H54 (cell line): ENCODE results near the gene ITGB1.
A peak's percentile ranks its signal among the peaks of the same experiment; 100 is the strongest.
"Not testable (repeated sequence)": the region's sequence is repeated elsewhere in the genome, so short reads cannot be mapped to it uniquely, and the experiment has no call there.

Experiments used
- DNase-seq: peaks from one replicate; pipeline ENCODE4 v3.0.0; 2011; ENCODE audit warnings: low spot score, mixed read lengths; ENCODE audit not compliant: insufficient read length
- FAIRE-seq: peaks from 3 replicates; lab custom pipeline; 2011; peaks lifted over from hg19 to GRCh38; lab: Jason Lieb, UNC
- POLR2A ChIP-seq: IDR thresholded peaks from 2 replicates; pipeline ENCODE4 v1.6.1; 2011; ENCODE audit warnings: low read depth, mild to moderate bottlenecking, low read length

ITGB1 gene

DNA sequence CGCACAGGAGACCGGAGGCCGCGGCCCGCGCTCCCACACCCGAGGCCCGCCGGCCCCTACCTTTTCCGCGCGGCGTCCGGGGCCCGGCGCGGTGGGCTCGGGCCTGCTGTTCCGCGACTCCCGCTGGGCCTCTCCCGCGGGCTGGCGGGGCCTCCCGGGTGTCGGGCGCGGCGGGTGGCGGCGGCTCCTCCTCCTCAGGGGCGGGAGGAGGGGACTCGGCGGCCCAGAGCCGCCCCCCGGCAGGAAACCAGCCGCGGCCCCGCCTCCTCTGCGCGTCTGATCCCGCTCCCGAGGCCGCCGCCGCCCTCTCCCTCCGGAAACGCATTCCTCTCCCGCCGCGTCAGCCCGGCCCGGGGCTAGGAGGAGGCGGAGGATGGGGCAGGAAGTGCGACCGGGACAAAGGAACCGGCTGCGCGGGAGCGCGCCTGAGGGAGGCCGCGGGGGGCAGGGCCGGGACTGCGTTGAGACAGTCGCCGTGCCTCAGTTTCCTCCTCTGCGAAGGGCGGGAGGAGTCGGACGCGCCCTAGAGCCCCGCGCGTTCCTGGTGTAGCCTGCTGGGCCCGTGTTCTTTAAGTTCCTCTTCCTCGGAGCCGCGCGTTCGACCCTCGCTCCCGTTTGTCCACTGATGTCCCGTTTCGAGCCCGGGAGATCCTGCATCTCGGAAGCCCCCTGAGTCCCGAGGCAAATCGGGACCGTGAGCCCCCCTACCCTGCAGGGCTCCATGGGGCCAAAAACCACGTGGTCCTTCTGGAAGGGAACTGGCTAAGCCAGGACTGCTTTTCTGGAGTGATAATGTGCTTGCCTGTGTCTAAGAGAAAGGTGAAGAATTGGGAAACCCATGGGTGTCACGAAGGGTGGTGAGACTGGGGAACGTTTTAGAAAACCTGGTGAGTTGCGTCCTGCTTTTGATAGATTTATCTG, at the start of gene ITGB1:
Gene ITGB1, minus strand, starts transcription at position 146 of the 921 bp plus-strand sequence. CDS start 22,672 bp downstream, outside the sequence.
- FAIRE-seq (peak; percentile 62), DNase-seq (peak; percentile 62)
- TF ChIP-seq POLR2A = peak; percentile 68

DNA sequence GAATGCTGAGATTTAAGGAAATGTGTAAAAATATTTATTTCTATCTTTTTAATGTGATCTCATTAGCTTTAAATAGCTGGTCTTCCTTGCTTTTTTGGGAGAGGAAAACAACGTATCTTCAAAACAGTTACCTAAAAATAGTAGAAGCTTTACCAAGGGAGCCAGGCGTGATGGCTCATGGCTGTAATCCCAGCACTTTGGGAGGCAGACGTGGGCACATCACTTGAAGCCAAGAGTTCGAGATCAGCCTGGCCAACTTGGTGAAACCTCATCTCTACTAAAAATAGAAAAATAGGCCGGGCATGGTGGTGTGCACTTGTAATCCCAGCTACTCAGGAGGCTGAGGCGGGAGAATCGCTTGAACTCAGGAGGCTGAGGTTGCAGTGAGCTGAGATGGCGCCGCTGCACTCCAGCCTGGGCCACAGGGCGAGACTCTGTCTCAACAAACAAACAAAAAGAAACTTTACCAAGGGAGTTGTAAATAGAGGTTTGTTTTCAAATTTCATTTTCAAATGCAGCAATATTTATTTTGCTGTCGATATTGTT, 48.4 kb upstream of the ITGB1 start:
- no peak for TF ChIP-seq POLR2A
- DNase-seq = no peak
- no peak for FAIRE-seq

DNA sequence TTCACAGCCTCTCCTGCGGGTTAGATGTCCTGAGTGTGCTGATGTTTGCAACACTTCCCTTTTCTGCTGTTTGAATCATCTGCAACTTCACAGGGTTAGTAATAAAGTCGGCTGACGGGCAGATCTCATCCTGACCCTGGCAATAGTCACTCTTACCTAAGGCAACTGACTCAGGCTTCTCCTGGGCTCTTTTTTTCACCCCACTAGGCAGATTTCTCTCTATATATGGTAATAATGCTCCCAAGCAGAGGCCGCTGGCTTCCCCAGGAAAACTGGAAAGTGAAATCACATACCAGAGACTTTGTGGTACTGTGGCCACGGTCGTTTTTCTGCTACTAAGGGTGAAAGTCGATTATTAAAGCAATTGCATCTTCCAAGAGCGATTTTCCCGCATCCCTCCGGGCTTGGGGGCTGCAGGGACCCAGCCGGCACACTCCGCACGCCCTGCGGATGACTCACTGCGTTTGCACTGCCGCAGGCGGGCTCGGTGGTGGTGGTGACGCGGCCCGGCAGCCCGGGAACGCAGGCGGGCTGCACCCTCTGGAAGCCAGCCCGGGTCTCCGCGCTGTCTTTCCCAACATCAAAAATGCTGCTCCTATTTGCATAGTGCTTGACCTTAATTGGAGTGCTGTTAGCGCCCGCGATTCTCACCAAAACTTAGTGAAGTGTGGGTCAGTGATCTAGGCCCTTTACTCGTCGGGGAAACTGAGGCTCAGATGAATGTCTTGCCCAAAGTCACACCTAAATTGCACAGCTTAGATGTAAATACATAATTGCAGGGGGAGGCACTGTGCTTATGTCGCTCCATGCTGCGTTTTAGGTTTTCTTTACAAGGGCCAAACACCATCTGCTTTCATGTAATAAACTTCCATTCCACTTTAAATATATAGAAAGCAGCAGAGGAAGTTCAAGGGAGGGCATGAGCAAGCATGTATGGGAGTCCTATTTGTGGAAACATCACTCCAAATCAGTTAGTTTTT, 47.6 kb upstream of the ITGB1 start:
- DNase-seq (peak; percentile 63), FAIRE-seq (peak; percentile 95)
- TF ChIP-seq POLR2A = 0 out of 2 replicates have a peak, but pooled peaks have one; percentile 34

DNA sequence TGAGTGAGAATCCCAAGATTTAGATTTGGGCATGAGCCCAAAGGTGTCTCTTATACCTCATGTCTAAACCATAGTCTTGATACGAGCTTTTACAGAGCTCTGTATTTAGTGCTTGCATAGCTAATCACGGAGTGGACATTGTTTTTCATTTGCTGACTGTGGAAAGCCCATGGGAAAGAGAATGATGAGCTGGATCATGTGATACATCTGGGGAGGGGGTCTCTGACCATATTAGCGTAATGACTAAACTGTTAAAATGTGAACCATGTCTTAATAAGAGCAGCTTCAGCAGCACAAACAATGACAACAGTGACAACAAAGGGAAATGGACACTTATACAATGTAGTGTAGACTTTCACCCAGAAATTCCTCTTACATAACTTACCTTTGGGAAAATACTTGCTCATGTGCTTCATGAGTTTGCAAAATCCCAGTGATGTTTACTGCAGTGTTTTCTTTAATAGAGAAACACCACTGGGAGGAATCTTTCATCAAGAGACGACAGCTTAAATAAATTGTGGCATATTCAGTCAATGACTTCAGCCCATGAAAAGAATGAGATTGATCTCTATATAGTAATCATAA, 44.0 kb upstream of the ITGB1 start:
- FAIRE-seq (no peak), DNase-seq (no peak)
- no peak for TF ChIP-seq POLR2A

DNA sequence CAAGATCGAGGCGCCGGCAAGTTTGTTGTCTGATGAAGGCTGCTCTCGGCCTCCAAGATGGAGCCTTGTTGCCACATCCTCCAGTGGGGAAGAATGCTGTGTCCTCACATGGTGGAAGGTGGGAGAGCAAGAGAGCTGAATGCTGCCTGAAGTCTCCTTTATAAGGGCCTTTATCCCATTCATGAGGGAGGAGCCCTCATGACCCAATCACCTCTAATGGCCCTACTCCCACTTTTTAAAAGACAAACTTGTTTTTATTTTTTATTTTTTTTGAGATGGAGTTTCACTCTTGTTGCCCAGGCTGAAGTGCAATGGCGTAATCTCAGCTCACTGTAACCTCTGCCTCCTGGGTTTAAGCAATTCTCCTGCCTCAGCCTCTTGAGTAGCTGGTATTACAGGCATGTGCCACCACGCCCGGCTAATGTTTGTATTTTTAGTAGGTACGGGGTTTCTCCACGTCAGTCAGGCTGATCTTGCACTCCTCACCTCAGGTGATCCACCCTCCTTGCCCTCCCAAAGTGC, 40.1 kb upstream of the ITGB1 start:
- DNase-seq, FAIRE-seq: not testable (repeated sequence)

DNA sequence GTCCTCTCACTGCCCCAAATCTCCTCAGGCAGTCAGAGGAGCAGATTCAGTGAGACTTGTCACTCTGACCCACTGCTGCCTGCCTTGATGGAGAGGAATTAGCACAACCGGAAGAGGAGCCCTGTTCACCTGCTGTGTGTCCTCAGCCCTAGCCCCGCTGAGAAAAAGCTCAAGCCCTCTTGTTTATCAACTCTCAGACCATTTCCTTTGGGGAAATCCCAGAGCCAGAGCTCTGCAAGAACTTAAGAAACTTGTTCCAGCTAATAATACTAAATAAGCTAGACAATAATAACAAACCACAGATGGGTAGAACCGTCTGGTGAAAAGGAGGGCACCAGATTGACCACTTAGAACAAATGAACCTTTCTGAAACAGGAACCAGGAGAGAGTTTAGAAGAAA, 37.7 kb upstream of the ITGB1 start:
- FAIRE-seq (no peak), DNase-seq (no peak)
- TF ChIP-seq POLR2A = no peak

DNA sequence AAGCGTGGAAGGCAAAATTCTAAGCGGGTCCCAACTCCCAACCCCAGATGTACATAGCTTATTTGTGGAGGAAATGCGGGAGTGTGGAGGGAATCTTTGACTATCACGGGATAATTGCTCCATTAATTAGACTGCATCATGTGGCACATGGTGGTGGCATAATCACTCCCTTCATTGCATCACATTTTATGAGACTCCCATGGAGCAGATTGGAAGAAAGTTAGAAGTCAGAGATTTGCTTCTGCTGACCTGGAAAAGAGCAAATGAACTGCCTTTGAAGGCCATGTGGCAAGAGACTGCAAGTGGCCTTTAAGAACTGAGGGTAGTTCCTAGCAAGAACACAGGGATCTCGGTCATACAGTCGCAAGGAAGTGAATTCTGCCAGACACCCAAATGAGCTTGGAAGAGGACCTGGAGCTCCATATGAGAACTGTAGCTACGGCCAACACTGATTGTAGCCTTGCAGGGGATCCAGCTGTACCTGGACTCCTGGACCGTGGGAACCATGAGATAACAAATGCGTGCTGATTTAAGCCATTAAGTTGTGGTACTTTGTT, 37.1 kb upstream of the ITGB1 start:
- TF ChIP-seq POLR2A = no peak
- DNase-seq = no peak
- no peak for FAIRE-seq

DNA sequence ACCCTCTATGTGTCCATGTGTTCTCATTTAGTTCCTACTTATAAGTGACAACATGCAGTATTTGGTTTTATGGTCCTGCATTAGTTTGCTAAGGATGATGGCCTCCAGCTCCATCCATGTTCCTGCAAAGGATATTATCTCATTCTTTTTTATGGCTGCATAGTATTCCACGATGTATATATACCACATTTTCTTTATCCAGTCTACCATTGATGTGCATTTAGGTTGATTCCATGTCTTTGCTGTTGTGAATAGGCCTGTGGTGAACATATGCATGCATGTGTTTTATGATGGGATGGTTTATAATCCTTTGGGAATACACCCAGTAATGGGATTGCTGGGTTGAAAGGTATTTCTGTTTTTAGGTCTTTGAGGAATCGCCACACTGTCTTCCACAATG, 36.6 kb upstream of the ITGB1 start:
- not testable (repeated sequence) for DNase-seq, FAIRE-seq

DNA sequence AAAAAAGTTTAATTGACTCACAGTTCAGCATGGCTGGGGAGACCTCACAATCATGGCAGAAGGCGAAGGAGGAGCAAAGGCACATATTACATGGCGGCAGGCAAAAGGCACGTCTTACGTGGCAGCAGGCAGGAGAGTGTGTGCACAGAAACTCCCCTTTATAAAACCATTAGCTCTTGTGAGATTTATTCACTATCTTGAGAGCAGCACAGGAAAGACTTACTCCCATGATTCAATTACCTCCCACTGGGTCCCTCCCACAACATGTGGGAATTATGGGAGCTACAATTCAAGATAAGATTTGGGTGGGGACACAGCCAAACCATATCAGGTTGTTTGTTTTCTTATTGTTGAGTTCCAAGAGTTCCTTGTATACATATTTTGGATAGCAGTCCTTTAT, 34.3 kb upstream of the ITGB1 start:
- not testable (repeated sequence) for FAIRE-seq, DNase-seq

DNA sequence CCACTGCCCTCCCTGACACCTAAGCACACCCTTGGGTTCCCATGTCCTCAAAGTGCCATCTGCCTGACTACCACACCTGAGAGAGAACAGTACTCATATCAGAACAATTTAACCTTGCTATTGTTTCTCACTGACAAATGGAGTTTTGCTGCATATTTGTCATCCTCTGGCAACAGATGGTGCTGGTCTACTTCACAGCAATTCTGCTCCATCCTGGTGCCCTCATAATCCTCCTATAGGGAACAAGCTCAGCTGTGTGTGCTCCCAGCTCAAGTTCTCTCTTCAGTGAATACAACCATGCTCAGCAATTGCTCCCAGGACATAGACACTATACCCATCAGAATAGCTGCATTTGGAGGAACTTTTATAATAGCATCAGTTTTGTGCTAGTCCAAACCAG, 32.8 kb upstream of the ITGB1 start:
- FAIRE-seq (no peak), DNase-seq (no peak)
- TF ChIP-seq POLR2A = no peak

DNA sequence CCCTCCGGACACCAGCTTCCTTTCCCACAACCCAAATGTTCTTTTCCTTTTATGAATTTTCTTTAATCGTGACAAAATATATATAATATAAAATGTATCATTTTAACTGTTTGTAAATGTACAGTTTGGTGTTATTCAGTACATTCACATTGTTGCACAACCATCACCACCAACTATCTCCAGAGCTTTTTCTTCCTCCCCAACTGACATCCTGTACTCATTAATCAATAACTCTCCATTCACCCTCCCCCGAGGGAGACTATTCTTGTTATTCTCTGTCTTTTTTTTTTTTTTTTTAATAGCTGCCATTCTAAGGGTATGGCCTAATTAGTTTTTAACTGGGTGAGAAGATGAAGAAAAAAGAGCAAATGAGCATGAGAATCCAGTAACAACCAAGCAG, 30.6 kb upstream of the ITGB1 start:
- FAIRE-seq (no peak), DNase-seq (no peak)
- no peak for TF ChIP-seq POLR2A

DNA sequence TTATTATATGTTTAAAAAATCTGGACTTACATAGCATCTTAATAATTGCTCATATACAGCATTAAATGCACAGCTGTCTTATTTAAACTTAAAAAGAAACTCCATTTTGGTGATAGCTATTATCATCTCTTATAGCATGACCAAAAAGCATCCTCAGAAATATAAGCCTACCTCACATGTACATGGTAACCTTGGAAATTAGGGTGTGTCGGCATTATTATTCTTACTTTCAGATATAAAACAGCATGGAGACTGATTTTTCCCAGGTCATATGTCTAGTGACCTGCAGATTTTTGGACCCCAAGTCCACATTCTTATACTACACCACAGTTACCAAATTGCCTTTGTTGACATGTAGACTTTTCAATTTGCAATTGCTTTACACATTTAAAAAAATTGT, 29.1 kb upstream of the ITGB1 start:
- no peak for DNase-seq
- no peak for FAIRE-seq
- TF ChIP-seq POLR2A = no peak

DNA sequence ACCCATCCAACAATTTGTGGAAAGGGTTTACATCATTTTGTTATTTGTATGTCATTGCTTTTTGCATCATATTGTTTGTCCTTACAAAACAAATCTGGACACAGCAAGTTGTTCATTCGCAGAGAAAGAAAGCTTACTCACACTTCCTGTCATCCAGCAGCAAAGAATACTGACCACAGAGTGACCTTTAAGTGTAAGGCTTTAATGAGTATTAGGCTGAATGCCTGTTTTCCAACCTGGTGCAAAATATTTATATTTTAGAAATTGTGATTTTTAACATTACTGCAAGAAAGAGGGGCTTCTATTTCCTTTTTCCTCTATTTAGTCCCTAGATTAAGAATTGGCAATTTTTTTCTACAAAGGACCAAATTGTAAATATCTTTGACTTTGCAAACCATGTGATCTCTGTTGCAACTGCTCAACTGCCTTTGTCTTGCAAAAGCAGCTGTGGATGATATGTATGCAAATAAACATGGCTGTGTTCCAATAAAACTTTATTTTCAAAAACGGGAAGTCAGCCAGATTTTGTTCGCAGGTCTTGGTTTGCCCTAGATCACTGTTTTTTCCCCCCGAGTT, 27.8 kb upstream of the ITGB1 start:
- TF ChIP-seq POLR2A = no peak
- FAIRE-seq = peak; percentile 91
- DNase-seq = no peak
